Fibroblast of skin of scalp (primary cell): ENCODE measurements around the gene PNPLA6.

ENCODE experiments used
- DNase-seq: peaks from one replicate; pipeline ENCODE4 v3.0.0-alpha.2; 2013

The PNPLA6 gene

GRCh38 chr19:7602935-7603497 lies 67.5 kb downstream of the PNPLA6 start:
- no peak for DNase-seq

- no peak for DNase-seq
These were observed 68.4 kb downstream of the PNPLA6 start for GRCh38 chr19:7603919-7604318.

GRCh38 chr19:7605490-7606222 lies 70.1 kb downstream of the PNPLA6 start:
- DNase-seq: no peak

- DNase-seq: no peak
These were observed 70.8 kb downstream of the PNPLA6 start for GRCh38 chr19:7606289-7606688.

GRCh38 chr19:7607212-7607873 lies 71.8 kb downstream of the PNPLA6 start:
- no peak for DNase-seq

- DNase-seq: no peak
These were observed 72.5 kb downstream of the PNPLA6 start for GRCh38 chr19:7607874-7608560.

- DNase-seq: no peak
These were observed 75.1 kb downstream of the PNPLA6 start for GRCh38 chr19:7610491-7611240.
